HUES48 (cell line): Measurements from ENCODE around the gene RPS6KA5.
"Not testable (repeated sequence)": the region's sequence is repeated elsewhere in the genome, so short reads cannot be mapped to it uniquely, and the experiment has no call there.

ENCODE experiments used
- H3K27ac ChIP-seq: one replicate; pipeline ENCODE4 v1.7.0; 2013; ENCODE audit warnings: low read depth, low read length, inconsistent platforms
- H3K27me3 ChIP-seq: 2 replicates; pipeline ENCODE4 v1.6.1; 2013; ENCODE audit warnings: mild to moderate bottlenecking, low read length; ENCODE audit not compliant: control insufficient read depth, insufficient read depth
- H3K36me3 ChIP-seq: 2 replicates; pipeline ENCODE4 v1.6.1; 2013; ENCODE audit warnings: low read length; ENCODE audit not compliant: control insufficient read depth, insufficient read depth
- H3K4me1 ChIP-seq: 2 replicates; pipeline ENCODE4 v1.6.1; 2013; ENCODE audit warnings: mild to moderate bottlenecking, low read length; ENCODE audit not compliant: control insufficient read depth, insufficient read depth
- H3K4me3 ChIP-seq: 2 replicates; pipeline ENCODE4 v1.5.1; 2013; ENCODE audit warnings: mild to moderate bottlenecking, low read depth, low read length
- H3K9ac ChIP-seq: 2 replicates; pipeline ENCODE4 v1.6.1; 2013; ENCODE audit warnings: mild to moderate bottlenecking, low read depth, low read length, moderate library complexity
- H3K9me3 ChIP-seq: 2 replicates; pipeline ENCODE4 v1.6.1; 2013; ENCODE audit warnings: low read length; ENCODE audit not compliant: control insufficient read depth, insufficient read depth

The RPS6KA5 gene

GRCh38 chr14:91089958-91090535 lies 29.6 kb upstream of the RPS6KA5 start:
- no peak overlapping the region for H3K27ac ChIP-seq

GRCh38 chr14:91088585-91089235 lies 28.3 kb upstream of the RPS6KA5 start:
- H3K27me3 ChIP-seq, result no peaks in the 10 kb centered on the region
- H3K9ac ChIP-seq, result no peak overlapping the region
- no peaks in the 10 kb centered on the region for H3K4me1 ChIP-seq
- H3K4me3 ChIP-seq, result no peak overlapping the region
- no peaks in the 10 kb centered on the region for H3K36me3 ChIP-seq
- no peak overlapping the region for H3K27ac ChIP-seq
- H3K9me3 ChIP-seq, result no peaks in the 10 kb centered on the region

More at GRCh38 chr14:91089958-91090535, 29.6 kb upstream of the RPS6KA5 start:
- H3K9me3 ChIP-seq, result no peaks in the 10 kb centered on the region
- no peaks in the 10 kb centered on the region for H3K4me1 ChIP-seq
- H3K27me3 ChIP-seq, result no peaks in the 10 kb centered on the region
- no peak overlapping the region for H3K4me3 ChIP-seq
- no peaks in the 10 kb centered on the region for H3K36me3 ChIP-seq
- no peak overlapping the region for H3K9ac ChIP-seq

- H3K27ac ChIP-seq, H3K9ac ChIP-seq, H3K27me3 ChIP-seq, H3K36me3 ChIP-seq, H3K4me3 ChIP-seq, H3K4me1 ChIP-seq, H3K9me3 ChIP-seq: not testable (repeated sequence)
Measured at GRCh38 chr14:91087470-91087869, 27.0 kb upstream of the RPS6KA5 start.

- Histone ChIP-seq H3K4me1 (no peaks in the 10 kb centered on the region), H3K27me3 (no peaks in the 10 kb centered on the region), H3K4me3 (no peak overlapping the region), H3K9ac (no peak overlapping the region), H3K9me3 (no peaks in the 10 kb centered on the region), H3K27ac (no peak overlapping the region), H3K36me3 (no peaks in the 10 kb centered on the region)
Measured at GRCh38 chr14:91084516-91084915, 24.1 kb upstream of the RPS6KA5 start.

- no peaks in the 10 kb centered on the region for H3K27me3 ChIP-seq
Measured at GRCh38 chr14:91082282-91082681, 21.8 kb upstream of the RPS6KA5 start.

GRCh38 chr14:91080071-91080470 lies 19.6 kb upstream of the RPS6KA5 start:
- Histone ChIP-seq H3K27me3 (no peaks in the 10 kb centered on the region), H3K4me3 (no peak overlapping the region), H3K27ac (no peak overlapping the region), H3K36me3 (no peaks in the 10 kb centered on the region), H3K9ac (no peak overlapping the region), H3K9me3 (no peaks in the 10 kb centered on the region), H3K4me1 (no peaks in the 10 kb centered on the region)

More at GRCh38 chr14:91082282-91082681, 21.8 kb upstream of the RPS6KA5 start:
- no peaks in the 10 kb centered on the region for H3K4me1 ChIP-seq
- no peaks in the 10 kb centered on the region for H3K36me3 ChIP-seq
- no peaks in the 10 kb centered on the region for H3K9me3 ChIP-seq
- no peak overlapping the region for H3K9ac ChIP-seq
- H3K4me3 ChIP-seq, result no peak overlapping the region
- no peak overlapping the region for H3K27ac ChIP-seq

- Histone ChIP-seq H3K27me3 (no peaks in the 10 kb centered on the region), H3K36me3 (no peaks in the 10 kb centered on the region), H3K9ac (no peak overlapping the region), H3K4me3 (no peak overlapping the region), H3K27ac (no peak overlapping the region), H3K4me1 (no peaks in the 10 kb centered on the region), H3K9me3 (no peaks in the 10 kb centered on the region)
Measured at GRCh38 chr14:91078095-91078737, 17.8 kb upstream of the RPS6KA5 start.

- H3K9ac ChIP-seq, result no peak overlapping the region
- H3K36me3 ChIP-seq, result no peaks in the 10 kb centered on the region
- no peak overlapping the region for H3K27ac ChIP-seq
- no peaks in the 10 kb centered on the region for H3K4me1 ChIP-seq
- H3K9me3 ChIP-seq, result no peaks in the 10 kb centered on the region
- H3K4me3 ChIP-seq, result no peak overlapping the region
- no peaks in the 10 kb centered on the region for H3K27me3 ChIP-seq
Measured at GRCh38 chr14:91075553-91075952, 15.1 kb upstream of the RPS6KA5 start.

GRCh38 chr14:91070572-91070971 lies 10.1 kb upstream of the RPS6KA5 start:
- Histone ChIP-seq H3K9ac (no peak overlapping the region), H3K36me3 (no peaks in the 10 kb centered on the region), H3K9me3 (no peaks in the 10 kb centered on the region), H3K27ac (no peak overlapping the region), H3K4me1 (no peaks in the 10 kb centered on the region), H3K4me3 (no peak overlapping the region), H3K27me3 (no peaks in the 10 kb centered on the region)

- no peaks in the 10 kb centered on the region for H3K4me1 ChIP-seq
- no peak overlapping the region for H3K27ac ChIP-seq
- H3K9me3 ChIP-seq, result no peaks in the 10 kb centered on the region
- H3K4me3 ChIP-seq, result no peak overlapping the region
- H3K36me3 ChIP-seq, result no peaks in the 10 kb centered on the region
- no peaks in the 10 kb centered on the region for H3K27me3 ChIP-seq
- no peak overlapping the region for H3K9ac ChIP-seq
Measured at GRCh38 chr14:91068642-91069041, 8.2 kb upstream of the RPS6KA5 start.

- Histone ChIP-seq H3K27me3 (no peaks in the 10 kb centered on the region), H3K4me1 (no peaks in the 10 kb centered on the region), H3K9ac (no peak overlapping the region), H3K4me3 (no peak overlapping the region), H3K27ac (no peak overlapping the region), H3K9me3 (no peaks in the 10 kb centered on the region), H3K36me3 (no peaks in the 10 kb centered on the region)
Measured at GRCh38 chr14:91067186-91067585, 6.7 kb upstream of the RPS6KA5 start.
